Peyer's patch (tissue), 4 donors: ENCODE results near the gene PAPOLG.

Experiments used
- POLR2A ChIP-seq, 2 donors: fragments of 450-650 bp; IDR thresholded peaks; one replicate each; pipeline ENCODE4 v1.5.1; 2017; ENCODE audit warnings: antibody characterized with exemption in 2 of 2, mild to moderate bottlenecking in 2 of 2, moderate library complexity in 2 of 2
- TF ChIP-seq, protein P1 (sequence below), 6 experiments: fragments of 450-650 bp in 4 of 6; fragments of 200-600 bp in 2 of 6; sonication (generic) in 1 of 6; IDR thresholded peaks; one replicate each; pipeline ENCODE4 v1.5.1; 2017 to 2019; ENCODE audit warnings: antibody characterized with exemption in 6 of 6, mild to moderate bottlenecking in 3 of 6, moderate library complexity in 1 of 6

DNA sequence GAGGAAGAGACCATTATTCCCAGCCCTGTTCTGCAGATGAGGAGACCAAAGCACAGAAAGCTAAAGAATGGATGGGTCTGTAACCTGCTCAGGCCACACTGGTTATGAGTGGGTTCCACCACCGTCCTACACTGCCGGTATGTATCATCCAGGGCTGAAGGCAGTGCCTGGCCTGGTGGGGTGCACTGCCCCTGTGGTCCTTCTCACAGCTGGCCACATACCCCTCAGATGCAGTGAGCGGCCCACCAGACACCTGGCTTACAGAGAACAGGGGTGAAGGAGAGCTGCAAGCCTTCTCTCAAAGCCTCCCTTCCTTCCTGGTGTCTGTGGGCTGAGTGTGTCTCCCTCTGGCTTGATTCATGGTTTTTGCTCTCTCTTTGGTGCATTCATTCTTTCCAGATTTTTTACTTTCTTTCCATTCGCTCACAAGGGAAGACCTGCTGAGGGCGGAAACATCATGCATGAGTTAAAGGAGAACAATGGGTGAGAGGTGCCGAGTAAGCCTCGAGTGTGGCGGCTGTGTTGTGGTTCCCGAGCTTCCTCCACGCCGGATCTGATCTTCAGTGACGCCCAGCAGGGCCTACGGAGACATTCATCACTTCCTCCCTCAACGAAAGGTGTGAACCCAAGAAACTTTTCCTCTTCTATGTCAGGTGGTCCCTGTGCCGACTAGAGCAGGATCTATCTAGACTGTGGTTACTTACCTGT, 63.2 kb downstream of the PAPOLG start:
- no peak for TF ChIP-seq POLR2A (IDR thresholded peaks at IDR 0.05)
- TF ChIP-seq, protein P1, sequence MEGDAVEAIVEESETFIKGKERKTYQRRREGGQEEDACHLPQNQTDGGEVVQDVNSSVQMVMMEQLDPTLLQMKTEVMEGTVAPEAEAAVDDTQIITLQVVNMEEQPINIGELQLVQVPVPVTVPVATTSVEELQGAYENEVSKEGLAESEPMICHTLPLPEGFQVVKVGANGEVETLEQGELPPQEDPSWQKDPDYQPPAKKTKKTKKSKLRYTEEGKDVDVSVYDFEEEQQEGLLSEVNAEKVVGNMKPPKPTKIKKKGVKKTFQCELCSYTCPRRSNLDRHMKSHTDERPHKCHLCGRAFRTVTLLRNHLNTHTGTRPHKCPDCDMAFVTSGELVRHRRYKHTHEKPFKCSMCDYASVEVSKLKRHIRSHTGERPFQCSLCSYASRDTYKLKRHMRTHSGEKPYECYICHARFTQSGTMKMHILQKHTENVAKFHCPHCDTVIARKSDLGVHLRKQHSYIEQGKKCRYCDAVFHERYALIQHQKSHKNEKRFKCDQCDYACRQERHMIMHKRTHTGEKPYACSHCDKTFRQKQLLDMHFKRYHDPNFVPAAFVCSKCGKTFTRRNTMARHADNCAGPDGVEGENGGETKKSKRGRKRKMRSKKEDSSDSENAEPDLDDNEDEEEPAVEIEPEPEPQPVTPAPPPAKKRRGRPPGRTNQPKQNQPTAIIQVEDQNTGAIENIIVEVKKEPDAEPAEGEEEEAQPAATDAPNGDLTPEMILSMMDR (IDR thresholded peaks at IDR 0.05): no peak
